Measurements from ENCODE around the gene CANX. TPM values are rescaled to one million over a fixed set of nuclear protein-coding genes. Genes with fewer than 3 reads are reported as not detected.

CANX gene
- total and polyA plus RNA-seq, 2 of the 13 experiments (the other 11 are each of a cell fraction or from before 2014, with no cell fraction given) = 477 to 680 TPM

DNA sequence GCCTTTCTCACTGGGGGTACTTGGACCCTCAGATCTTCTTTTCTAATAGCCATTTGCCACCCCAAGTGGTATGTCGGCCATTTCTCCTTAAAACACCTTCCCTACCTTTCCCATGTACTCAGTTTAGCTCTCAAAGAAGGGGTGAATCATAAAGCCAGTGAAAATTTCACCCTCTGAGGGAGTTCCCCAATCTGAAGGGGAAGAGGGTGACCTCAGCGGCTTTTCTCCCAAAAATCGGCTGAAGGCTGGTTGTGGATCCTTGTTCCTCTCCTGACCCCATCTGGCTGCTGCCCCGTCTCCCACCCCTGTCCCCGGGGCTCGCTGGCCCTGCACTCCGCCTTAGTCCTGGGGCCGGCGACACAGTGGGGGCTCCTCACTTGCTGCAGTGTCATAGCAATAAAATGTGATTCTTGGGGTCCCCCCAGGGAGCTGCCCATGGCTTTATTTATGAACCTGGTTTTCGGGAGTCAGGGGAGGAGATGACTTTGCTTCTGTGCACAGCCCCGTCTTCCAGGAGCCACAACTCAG is 77.7 kb downstream of the CANX start:
- Histone ChIP-seq H3K79me2 (ENCODE audit: insufficient read depth, low read length) (no peaks in the 10 kb centered on the region), H4K20me1 (ENCODE audit: insufficient read depth, low read length) (no peaks in the 10 kb centered on the region), H3K4me3 (replicated peaks in 1 of 3; ENCODE audit: insufficient read depth in 1 of 3, low read depth in 2 of 3, low read length in 3 of 3) (no peak overlapping the region), H3K9ac (ENCODE audit: insufficient read depth, low read depth, low read length) (no peak overlapping the region), H3K9me3 (ENCODE audit: low read length) (no peaks in the 10 kb centered on the region), H3K27ac (ENCODE audit: extremely low read length, insufficient read depth, low read length) (no peak overlapping the region), H3K36me3 (replicated peaks in 1 of 2; ENCODE audit: control insufficient read depth in 1 of 2, insufficient read depth in 2 of 2, low read length in 2 of 2) (peaks cover 27 to 68% of the 10 kb centered on the region in 2 experiments), H2AFZ (ENCODE audit: low read length) (no peak overlapping the region), H3K27me3 (ENCODE audit: control insufficient read depth in 1 of 2, insufficient read depth in 2 of 2, low read length in 2 of 2) (no peaks in the 10 kb centered on the region), H3K4me1 (ENCODE audit: insufficient read depth, low read length) (no peaks in the 10 kb centered on the region), H3K4me2 (ENCODE audit: low read depth, low read length) (no peak overlapping the region)
- WGBS (ENCODE audit: low lambda C conversion rate) = 96% methylated on average over 11 of the region's 11 CpGs
- CTCF ChIA-PET (ENCODE audit: low intra/inter-chr PET ratio, low total read pairs) = no interaction called here
- no TSS peak for BruUV-seq (replicated peaks)
- POLR2A ChIA-PET = no interaction called here
- in situ Hi-C loops (cut with HindIII; ENCODE audit: extremely low pct_ligation_motif_present, low pct_unique_long_range_greater_than_20kb) = no loop called here
- no peak for FAIRE-seq
- no peak for ATAC-seq
- no peak for DNase-seq (ENCODE audit: low spot score)
- intact Hi-C loops (cut with micrococcal nuclease; ENCODE audit: unreplicated experiment) = no loop called here
- TF ChIP-seq IKZF1 (IDR thresholded peaks at IDR 0.05) = no peak
- TF ChIP-seq ZNF280D (CRISPR knock-in tag; IDR thresholded peaks at IDR 0.05) = no peak
- no peak for TF ChIP-seq ZNF7 (CRISPR knock-in tag; IDR thresholded peaks at IDR 0.05)
- TF ChIP-seq CCAR2 (optimal IDR thresholded peaks at IDR 0.05; ENCODE audit: low read depth, low read length) = no peak
- no peak for TF ChIP-seq ZBTB33 (CRISPR knock-in tag; IDR thresholded peaks at IDR 0.05)
- no peak for TF ChIP-seq ZNF878 (CRISPR knock-in tag; IDR thresholded peaks at IDR 0.05)
- TF ChIP-seq ZKSCAN5 (CRISPR knock-in tag; IDR thresholded peaks at IDR 0.05) = no peak
- TF ChIP-seq ZSCAN31 (CRISPR knock-in tag; IDR thresholded peaks at IDR 0.05; ENCODE audit: low read depth) = no peak
- TF ChIP-seq ZNF615 (CRISPR knock-in tag; IDR thresholded peaks at IDR 0.05; ENCODE audit: borderline replicate concordance) = no peak
- no peak for TF ChIP-seq ZNF503 (CRISPR knock-in tag; IDR thresholded peaks at IDR 0.05)
- no peak for TF ChIP-seq ZNF775 (CRISPR knock-in tag; IDR thresholded peaks at IDR 0.05; ENCODE audit: borderline replicate concordance)
- no peak for TF ChIP-seq MED8 (CRISPR knock-in tag; IDR thresholded peaks at IDR 0.05; ENCODE audit: insufficient replicate concordance)
- TF ChIP-seq, protein P1, sequence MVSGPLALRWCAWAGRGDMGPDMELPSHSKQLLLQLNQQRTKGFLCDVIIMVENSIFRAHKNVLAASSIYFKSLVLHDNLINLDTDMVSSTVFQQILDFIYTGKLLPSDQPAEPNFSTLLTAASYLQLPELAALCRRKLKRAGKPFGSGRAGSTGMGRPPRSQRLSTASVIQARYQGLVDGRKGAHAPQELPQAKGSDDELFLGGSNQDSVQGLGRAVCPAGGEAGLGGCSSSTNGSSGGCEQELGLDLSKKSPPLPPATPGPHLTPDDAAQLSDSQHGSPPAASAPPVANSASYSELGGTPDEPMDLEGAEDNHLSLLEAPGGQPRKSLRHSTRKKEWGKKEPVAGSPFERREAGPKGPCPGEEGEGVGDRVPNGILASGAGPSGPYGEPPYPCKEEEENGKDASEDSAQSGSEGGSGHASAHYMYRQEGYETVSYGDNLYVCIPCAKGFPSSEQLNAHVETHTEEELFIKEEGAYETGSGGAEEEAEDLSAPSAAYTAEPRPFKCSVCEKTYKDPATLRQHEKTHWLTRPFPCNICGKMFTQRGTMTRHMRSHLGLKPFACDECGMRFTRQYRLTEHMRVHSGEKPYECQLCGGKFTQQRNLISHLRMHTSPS (CRISPR knock-in tag; IDR thresholded peaks at IDR 0.05; ENCODE audit: low read depth) = no peak
- no peak for TF ChIP-seq HNRNPH1 (optimal IDR thresholded peaks at IDR 0.05; ENCODE audit: low read depth, low read length)
- no peak for TF ChIP-seq MATR3 (CRISPR knock-in tag; IDR thresholded peaks at IDR 0.05)
- no peak for TF ChIP-seq MTA3 (CRISPR knock-in tag; IDR thresholded peaks at IDR 0.05)

Data from HepG2 (cell line).